Mesendoderm (in vitro differentiated cells): ENCODE results near the gene PPDPF.

Experiments used
- DNase-seq: peaks from one replicate; pipeline ENCODE4 v3.0.0; 2013
- H2AK5ac ChIP-seq: 2 replicates; pipeline ENCODE4 v1.6.1; 2013; ENCODE audit warnings: low read length, inconsistent platforms
- H2BK120ac ChIP-seq: 2 replicates; pipeline ENCODE4 v1.6.1; 2013; ENCODE audit warnings: low read depth, mild to moderate bottlenecking, low read length, moderate library complexity, mixed read lengths
- H2BK15ac ChIP-seq: replicated peaks from 2 replicates; pipeline ENCODE4 v1.6.1; 2013; ENCODE audit warnings: low read depth, mild to moderate bottlenecking, moderate library complexity
- H2BK5ac ChIP-seq: 2 replicates; pipeline ENCODE4 v1.6.1; 2013; ENCODE audit warnings: low read length, inconsistent platforms
- H3K18ac ChIP-seq: 2 replicates; pipeline ENCODE4 v1.6.1; 2013; ENCODE audit warnings: mild to moderate bottlenecking, low read length, mixed read lengths
- H3K23ac ChIP-seq: one replicate; pipeline ENCODE4 v1.6.1; 2013; ENCODE audit warnings: low read length
- H3K27ac ChIP-seq: 2 replicates; pipeline ENCODE4 v1.5.1; 2013; ENCODE audit warnings: low read depth, mild to moderate bottlenecking, inconsistent platforms, low read length, moderate library complexity
- H3K27me3 ChIP-seq: 2 replicates; pipeline ENCODE4 v1.6.1; 2013; ENCODE audit warnings: low read length, control low read depth, mild to moderate bottlenecking, inconsistent platforms; ENCODE audit not compliant: insufficient read depth, poor library complexity
- H3K36me3 ChIP-seq: 2 replicates; pipeline ENCODE4 v1.6.1; 2013; ENCODE audit warnings: low read length, inconsistent platforms; ENCODE audit not compliant: control insufficient read depth, insufficient read depth
- H3K4ac ChIP-seq: one replicate; pipeline ENCODE4 v1.6.1; 2013; ENCODE audit warnings: low read depth, mild to moderate bottlenecking, low read length, moderate library complexity
- H3K4me1 ChIP-seq: 2 replicates; pipeline ENCODE4 v1.6.1; 2013; ENCODE audit warnings: low read depth, low read length, inconsistent platforms; ENCODE audit not compliant: control insufficient read depth
- H3K4me2 ChIP-seq: 2 replicates; pipeline ENCODE4 v1.6.1; 2013; ENCODE audit warnings: low read length
- H3K4me3 ChIP-seq: 2 replicates; pipeline ENCODE4 v1.5.1; 2013; ENCODE audit warnings: mild to moderate bottlenecking, low read length
- H3K56ac ChIP-seq: one replicate; pipeline ENCODE4 v1.6.1; 2013; ENCODE audit warnings: low read length
- H3K79me1 ChIP-seq: 2 replicates; pipeline ENCODE4 v1.6.1; 2013; ENCODE audit warnings: low read length, inconsistent platforms
- H3K79me2 ChIP-seq: 2 replicates; pipeline ENCODE4 v1.6.1; 2013; ENCODE audit warnings: mild to moderate bottlenecking, low read length; ENCODE audit not compliant: control insufficient read depth, insufficient read depth
- H3K9ac ChIP-seq: 2 replicates; pipeline ENCODE4 v1.6.1; 2013; ENCODE audit warnings: low read length, inconsistent platforms
- H4K5ac ChIP-seq: one replicate; pipeline ENCODE4 v1.6.1; 2013; ENCODE audit warnings: low read length
- H4K8ac ChIP-seq: one replicate; pipeline ENCODE4 v1.6.1; 2013; ENCODE audit warnings: low read depth, mild to moderate bottlenecking, control low read depth, low read length, moderate library complexity
- WGBS: extraction: QIAGEN DNeasy Blood & Tissue Kit; methylation state at CpG from one replicate; pipeline ENCODE4 v1.1.7; 2013; ENCODE audit warnings: low lambda C conversion rate, missing lambda C conversion rate; ENCODE audit not compliant: insufficient coverage; ENCODE audit errors: extremely low coverage; 5-methylcytosine and 5-hydroxymethylcytosine counted together

The PPDPF gene

GRCh38 chr20:63490416-63490815 lies 30.1 kb upstream of the PPDPF start:
- H3K9ac ChIP-seq: no peak overlapping the region
- no peaks in the 10 kb centered on the region for H3K79me1 ChIP-seq
- H4K8ac ChIP-seq: no peak overlapping the region
- no peak overlapping the region for H2BK5ac ChIP-seq
- no CpG with 5 or more reads among the region's 24 CpGs for WGBS
- H3K18ac ChIP-seq: no peak overlapping the region
- no peak overlapping the region for H3K56ac ChIP-seq
- H2AK5ac ChIP-seq: no peak overlapping the region
- no peaks in the 10 kb centered on the region for H3K79me2 ChIP-seq
- H2BK15ac ChIP-seq: no peak overlapping the region
- no peak overlapping the region for H3K4me2 ChIP-seq
- no peak overlapping the region for H3K27ac ChIP-seq
- no peak for DNase-seq
- no peaks in the 10 kb centered on the region for H3K4me1 ChIP-seq
- no peaks in the 10 kb centered on the region for H3K36me3 ChIP-seq
- H2BK120ac ChIP-seq: no peak overlapping the region
- H3K27me3 ChIP-seq: peaks cover 8% of the 10 kb centered on the region
- H3K23ac ChIP-seq: no peak overlapping the region
- H3K4me3 ChIP-seq: no peak overlapping the region
- H3K4ac ChIP-seq: no peak overlapping the region
- H4K5ac ChIP-seq: no peak overlapping the region

GRCh38 chr20:63491078-63491477 lies 29.5 kb upstream of the PPDPF start:
- no peaks in the 10 kb centered on the region for H3K36me3 ChIP-seq
- peaks cover 8% of the 10 kb centered on the region for H3K27me3 ChIP-seq
- no peak overlapping the region for H3K4ac ChIP-seq
- no peak overlapping the region for H3K4me3 ChIP-seq
- no peak overlapping the region for H4K8ac ChIP-seq
- H3K56ac ChIP-seq: no peak overlapping the region
- no peak overlapping the region for H2BK15ac ChIP-seq
- no peaks in the 10 kb centered on the region for H3K4me1 ChIP-seq
- H3K18ac ChIP-seq: no peak overlapping the region
- H3K23ac ChIP-seq: no peak overlapping the region
- no peak overlapping the region for H3K9ac ChIP-seq
- no peak overlapping the region for H3K27ac ChIP-seq
- H4K5ac ChIP-seq: no peak overlapping the region
- no peak overlapping the region for H3K4me2 ChIP-seq
- H2BK120ac ChIP-seq: no peak overlapping the region
- no peak overlapping the region for H2BK5ac ChIP-seq
- no peak overlapping the region for H2AK5ac ChIP-seq
- WGBS: no CpG with 5 or more reads among the region's 4 CpGs
- H3K79me1 ChIP-seq: no peaks in the 10 kb centered on the region
- no peak for DNase-seq
- no peaks in the 10 kb centered on the region for H3K79me2 ChIP-seq

- Histone ChIP-seq H3K4me3 (no peak overlapping the region), H2AK5ac (no peak overlapping the region), H3K4me2 (no peak overlapping the region), H2BK120ac (no peak overlapping the region), H3K9ac (no peak overlapping the region), H3K36me3 (no peaks in the 10 kb centered on the region), H3K27ac (no peak overlapping the region), H3K27me3 (peaks cover 8% of the 10 kb centered on the region), H2BK5ac (no peak overlapping the region), H2BK15ac (no peak overlapping the region), H3K18ac (no peak overlapping the region), H3K79me2 (no peaks in the 10 kb centered on the region), H3K79me1 (no peaks in the 10 kb centered on the region), H3K23ac (no peak overlapping the region), H3K56ac (no peak overlapping the region), H4K5ac (no peak overlapping the region), H3K4me1 (no peaks in the 10 kb centered on the region), H4K8ac (no peak overlapping the region), H3K4ac (no peak overlapping the region)
- 100% methylated on average over 1 of the region's 4 CpGs for WGBS
- no peak for DNase-seq
Measured at GRCh38 chr20:63491635-63492230, 28.8 kb upstream of the PPDPF start.

DNA sequence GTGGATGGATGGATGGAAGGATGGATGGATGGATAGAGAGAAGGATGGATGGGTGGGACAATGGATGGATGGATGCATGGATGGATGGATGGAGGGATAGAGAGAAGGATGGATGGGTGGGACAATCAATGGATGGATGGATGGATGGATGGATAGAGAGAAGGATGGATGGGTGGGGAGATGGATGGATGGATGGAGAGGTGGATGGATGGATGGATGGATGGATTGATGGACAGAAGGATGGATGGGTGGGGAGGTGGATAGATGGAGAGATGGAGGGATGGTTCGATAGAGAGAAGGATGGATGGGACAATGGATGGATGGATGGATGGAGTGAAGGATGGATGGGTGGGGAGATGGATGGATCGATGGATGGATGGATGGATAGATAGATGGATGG lies 28.0 kb upstream of the PPDPF start:
- H2BK15ac ChIP-seq: no peak overlapping the region
- H3K27ac ChIP-seq: no peak overlapping the region
- no peak overlapping the region for H2BK120ac ChIP-seq
- H2BK5ac ChIP-seq: no peak overlapping the region
- H3K4ac ChIP-seq: no peak overlapping the region
- no peak for DNase-seq
- no peaks in the 10 kb centered on the region for H3K79me1 ChIP-seq
- H3K36me3 ChIP-seq: no peaks in the 10 kb centered on the region
- WGBS: no CpG with 5 or more reads among the region's 2 CpGs
- no peak overlapping the region for H4K8ac ChIP-seq
- no peaks in the 10 kb centered on the region for H3K4me1 ChIP-seq
- no peak overlapping the region for H3K9ac ChIP-seq
- no peak overlapping the region for H3K18ac ChIP-seq
- no peaks in the 10 kb centered on the region for H3K79me2 ChIP-seq
- H3K23ac ChIP-seq: no peak overlapping the region
- no peak overlapping the region for H2AK5ac ChIP-seq
- H4K5ac ChIP-seq: no peak overlapping the region
- H3K27me3 ChIP-seq: peaks cover 8% of the 10 kb centered on the region
- no peak overlapping the region for H3K4me2 ChIP-seq
- H3K56ac ChIP-seq: no peak overlapping the region
- H3K4me3 ChIP-seq: no peak overlapping the region

DNA sequence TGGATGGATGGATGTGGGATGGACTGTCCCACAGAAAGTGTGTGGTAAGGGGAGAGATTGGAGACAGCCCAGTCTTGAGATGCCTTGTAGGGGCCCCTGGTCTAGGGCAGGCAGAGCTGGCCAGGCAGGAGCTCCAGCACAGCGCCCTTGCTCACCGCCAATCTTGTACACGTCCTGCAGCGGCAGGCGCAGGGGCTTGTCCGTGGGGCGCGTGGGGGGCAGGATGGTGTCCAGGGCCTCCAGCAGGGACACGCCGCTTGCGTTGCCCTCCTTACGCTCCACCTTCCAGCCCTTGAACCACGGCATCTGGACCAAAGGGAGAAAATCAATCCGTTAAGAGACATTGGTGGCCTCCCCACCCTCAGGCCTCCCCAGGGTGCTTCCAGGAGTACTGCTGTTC lies 27.6 kb upstream of the PPDPF start:
- H4K5ac ChIP-seq: no peak overlapping the region
- H2BK15ac ChIP-seq: no peak overlapping the region
- H3K4me2 ChIP-seq: no peak overlapping the region
- H2BK5ac ChIP-seq: no peak overlapping the region
- H3K23ac ChIP-seq: no peak overlapping the region
- H3K4me1 ChIP-seq: no peaks in the 10 kb centered on the region
- H2BK120ac ChIP-seq: no peak overlapping the region
- H3K36me3 ChIP-seq: no peaks in the 10 kb centered on the region
- no peak overlapping the region for H4K8ac ChIP-seq
- H3K18ac ChIP-seq: no peak overlapping the region
- no peak overlapping the region for H3K56ac ChIP-seq
- H3K27me3 ChIP-seq: peaks cover 8% of the 10 kb centered on the region
- no peaks in the 10 kb centered on the region for H3K79me1 ChIP-seq
- H3K79me2 ChIP-seq: no peaks in the 10 kb centered on the region
- no peak overlapping the region for H3K4me3 ChIP-seq
- no CpG with 5 or more reads among the region's 14 CpGs for WGBS
- H2AK5ac ChIP-seq: no peak overlapping the region
- no peak for DNase-seq
- H3K27ac ChIP-seq: no peak overlapping the region
- no peak overlapping the region for H3K4ac ChIP-seq
- H3K9ac ChIP-seq: no peak overlapping the region

- Histone ChIP-seq H3K36me3 (no peaks in the 10 kb centered on the region), H2BK5ac (no peak overlapping the region), H3K4ac (no peak overlapping the region), H3K79me1 (no peaks in the 10 kb centered on the region), H3K4me2 (no peak overlapping the region), H3K18ac (no peak overlapping the region), H3K56ac (no peak overlapping the region), H3K4me1 (no peaks in the 10 kb centered on the region), H2AK5ac (no peak overlapping the region), H3K23ac (no peak overlapping the region), H4K8ac (no peak overlapping the region), H4K5ac (no peak overlapping the region), H2BK120ac (no peak overlapping the region), H3K27me3 (peaks cover 8% of the 10 kb centered on the region), H2BK15ac (no peak overlapping the region), H3K27ac (no peak overlapping the region), H3K9ac (no peak overlapping the region), H3K4me3 (no peak overlapping the region), H3K79me2 (no peaks in the 10 kb centered on the region)
- no peak for DNase-seq
- no CpG with 5 or more reads among the region's 13 CpGs for WGBS
Measured at GRCh38 chr20:63493563-63494020, 27.0 kb upstream of the PPDPF start.
